Cardiac atrium fibroblast (primary cell): ENCODE data around the gene PLCD1. TPM values are rescaled to one million over a fixed set of nuclear protein-coding genes. Genes with fewer than 3 reads are reported as not detected.

Source experiments
- total RNA-seq: library from RNA; depleted of rRNA; stranded (reverse); fragments of >200 nt; gene quantifications from 2 replicates; pipeline ENCODE4 v1.2.3, GENCODE V29; 2015

Gene PLCD1
- 30.1 and 41.8 TPM in 2 replicates for total RNA-seq

DNA sequence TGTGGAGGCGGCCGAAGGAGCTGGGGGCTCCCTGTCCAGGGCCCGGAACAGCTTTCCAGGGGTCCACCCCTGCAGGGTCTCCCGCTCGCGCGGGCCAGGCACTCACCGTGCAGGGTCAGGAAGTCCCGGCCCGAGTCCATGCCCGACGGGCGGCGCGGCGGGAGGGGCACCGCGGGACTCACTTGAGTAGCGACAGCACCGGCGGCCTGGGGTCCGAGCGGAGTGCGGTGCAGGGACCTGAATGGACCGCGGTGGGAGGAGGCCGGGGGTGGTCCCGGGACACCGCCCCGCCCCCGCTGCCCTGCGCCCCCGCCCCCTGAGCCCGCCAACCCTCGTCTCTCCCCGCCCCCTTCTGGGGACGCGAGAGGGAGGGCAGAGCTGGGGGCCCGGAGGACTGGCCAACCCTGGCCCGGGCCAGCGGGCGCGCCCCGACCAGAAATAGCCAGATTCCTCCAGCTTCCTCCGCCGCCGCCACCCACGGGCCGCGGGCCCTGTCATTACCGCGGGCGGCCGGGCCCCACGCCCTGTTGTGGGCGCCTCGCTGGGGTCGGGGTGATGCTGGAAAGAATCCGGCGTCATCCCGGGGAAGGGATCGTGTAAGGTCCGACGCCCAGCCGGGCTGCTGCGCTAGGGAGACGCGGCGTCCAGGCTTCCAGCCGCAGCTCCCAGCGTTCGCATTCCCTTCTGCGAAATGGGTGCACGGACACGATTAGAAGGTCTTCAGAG lies at the start of gene PLCD1:
Gene PLCD1 (minus strand): TSS at position 243 of the 726 bp plus-strand sequence. CDS start 103 bp downstream, at position 140.

GRCh38 chr3:38039101-38039898 lies 9.9 kb upstream of the PLCD1 start, which contains the start of gene DLEC1:
Gene DLEC1, plus strand, starts transcription at chr3:38039208. Its CDS starts 18 bp downstream, at chr3:38039226.

GRCh38 chr3:37990527-37990926 lies 38.9 kb downstream of the PLCD1 start, which contains the start of gene VILL:
Gene VILL, plus strand, starts transcription at chr3:37990786. Its CDS starts 2,887 bp downstream, at chr3:37993673.

Other genes starting within 250 kb of the PLCD1 start
- gene CTDSPL, start 167.8 kb downstream of the PLCD1 start, total RNA-seq: 37.4 and 40.3 TPM in 2 replicates
- 5.8 and 8.7 TPM in 2 replicates for gene VILL, start 38.9 kb downstream of the PLCD1 start, total RNA-seq
- under 0.01 and 0.49 TPM in 2 replicates for gene DLEC1, start 9.6 kb upstream of the PLCD1 start, total RNA-seq
- gene ACAA1, start 107.5 kb upstream of the PLCD1 start, total RNA-seq: 34.8 and 39.5 TPM in 2 replicates
- 23.0 and 29.2 TPM in 2 replicates for gene MYD88, start 109.0 kb upstream of the PLCD1 start, total RNA-seq
- 30.0 and 40.3 TPM in 2 replicates for gene OXSR1, start 135.9 kb upstream of the PLCD1 start, total RNA-seq
- not detected in 2 replicates for gene SLC22A13, start 236.2 kb upstream of the PLCD1 start, total RNA-seq